GM12873 (cell line): Measurements from ENCODE around the gene TMEM234.
A peak's percentile ranks its signal among the peaks of the same experiment; 100 is the strongest.

Source experiments
- TF ChIP-seq, protein P1 (sequence below): IDR thresholded peaks from 2 replicates; pipeline ENCODE4 v1.5.1; 2012; ENCODE audit warnings: low read depth, mild to moderate bottlenecking, moderate library complexity, low read length, control low read depth; ENCODE audit not compliant: insufficient read depth; ENCODE audit errors: missing control alignments

Gene TMEM234

GRCh38 chr1:32232558-32233304, 10.6 kb upstream of the TMEM234 start:
- TF ChIP-seq, protein P1, sequence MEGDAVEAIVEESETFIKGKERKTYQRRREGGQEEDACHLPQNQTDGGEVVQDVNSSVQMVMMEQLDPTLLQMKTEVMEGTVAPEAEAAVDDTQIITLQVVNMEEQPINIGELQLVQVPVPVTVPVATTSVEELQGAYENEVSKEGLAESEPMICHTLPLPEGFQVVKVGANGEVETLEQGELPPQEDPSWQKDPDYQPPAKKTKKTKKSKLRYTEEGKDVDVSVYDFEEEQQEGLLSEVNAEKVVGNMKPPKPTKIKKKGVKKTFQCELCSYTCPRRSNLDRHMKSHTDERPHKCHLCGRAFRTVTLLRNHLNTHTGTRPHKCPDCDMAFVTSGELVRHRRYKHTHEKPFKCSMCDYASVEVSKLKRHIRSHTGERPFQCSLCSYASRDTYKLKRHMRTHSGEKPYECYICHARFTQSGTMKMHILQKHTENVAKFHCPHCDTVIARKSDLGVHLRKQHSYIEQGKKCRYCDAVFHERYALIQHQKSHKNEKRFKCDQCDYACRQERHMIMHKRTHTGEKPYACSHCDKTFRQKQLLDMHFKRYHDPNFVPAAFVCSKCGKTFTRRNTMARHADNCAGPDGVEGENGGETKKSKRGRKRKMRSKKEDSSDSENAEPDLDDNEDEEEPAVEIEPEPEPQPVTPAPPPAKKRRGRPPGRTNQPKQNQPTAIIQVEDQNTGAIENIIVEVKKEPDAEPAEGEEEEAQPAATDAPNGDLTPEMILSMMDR: no peak

DNA sequence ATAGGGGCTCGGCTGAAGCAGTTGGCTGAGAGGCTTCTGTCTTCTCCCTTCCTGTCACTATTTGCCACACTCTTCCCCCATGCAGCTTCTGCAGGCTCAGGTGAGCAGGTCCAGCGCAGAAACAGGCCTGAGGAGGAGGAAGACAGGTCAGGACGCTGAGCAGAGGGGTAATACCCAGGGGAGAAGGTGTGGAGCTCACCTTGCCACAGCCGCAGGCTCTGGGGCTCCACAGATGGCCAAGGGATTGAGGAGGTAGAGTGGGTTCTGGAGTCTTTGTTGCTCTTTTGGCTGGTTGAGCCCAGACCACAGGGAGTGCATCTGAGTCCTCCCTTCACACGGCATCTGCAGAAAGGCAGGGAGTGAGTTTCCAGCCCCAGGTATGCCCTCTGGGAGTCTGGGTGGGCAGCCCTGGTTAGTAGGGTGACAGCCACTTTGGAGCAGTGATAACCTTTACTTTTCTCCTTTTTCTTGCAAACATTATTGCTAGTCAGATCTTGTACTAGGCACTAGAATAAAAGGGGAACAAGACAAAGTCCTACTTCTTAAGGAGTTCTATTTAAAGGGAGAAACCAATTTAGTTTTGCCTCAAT, 9.8 kb upstream of the TMEM234 start:
- TF ChIP-seq, protein P1: no peak

DNA sequence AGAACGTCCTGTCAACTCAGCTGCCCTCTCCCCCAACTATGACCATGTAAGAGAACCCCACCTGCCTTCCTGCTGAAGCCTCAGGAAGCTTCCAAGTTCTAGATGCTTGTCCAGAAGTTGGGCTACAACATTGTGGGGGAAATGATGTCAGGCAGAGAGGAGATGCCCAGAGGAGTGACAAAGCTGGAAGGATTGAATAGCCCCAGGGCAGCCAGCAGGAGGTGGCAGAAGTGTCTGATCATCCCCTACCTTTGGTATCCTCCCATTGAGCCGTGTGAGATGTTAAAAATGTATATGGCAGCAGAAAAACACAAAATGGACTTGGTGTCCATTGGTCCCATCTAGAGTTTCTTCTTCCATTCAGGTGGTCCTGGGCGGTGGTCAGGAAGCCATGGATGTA, 6.6 kb upstream of the TMEM234 start:
- TF ChIP-seq, protein P1: no peak

- TF ChIP-seq, protein P1: no peak
These were observed 2.1 kb upstream of the TMEM234 start for GRCh38 chr1:32224285-32224684.

DNA sequence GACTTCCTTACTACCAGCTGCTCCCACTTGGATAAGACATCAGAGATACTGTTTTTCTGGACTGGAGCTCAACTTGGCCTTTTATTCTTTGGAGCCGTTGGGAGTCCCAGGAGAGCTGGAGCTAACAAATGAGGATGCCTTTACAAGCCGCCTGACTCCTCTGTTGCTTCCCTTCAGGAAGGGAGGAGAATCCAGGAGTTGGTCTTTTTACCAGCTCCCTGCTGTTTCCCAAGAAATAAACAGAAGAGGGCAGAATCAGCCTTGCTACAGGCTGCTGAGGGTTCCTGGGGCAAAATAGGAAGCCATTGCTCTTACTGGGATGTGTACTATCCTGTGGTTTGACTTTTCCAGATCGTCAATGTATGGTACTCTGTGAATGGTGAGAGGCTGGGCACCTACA, 1.5 kb upstream of the TMEM234 start:
- TF ChIP-seq, protein P1: peak; percentile 3

DNA sequence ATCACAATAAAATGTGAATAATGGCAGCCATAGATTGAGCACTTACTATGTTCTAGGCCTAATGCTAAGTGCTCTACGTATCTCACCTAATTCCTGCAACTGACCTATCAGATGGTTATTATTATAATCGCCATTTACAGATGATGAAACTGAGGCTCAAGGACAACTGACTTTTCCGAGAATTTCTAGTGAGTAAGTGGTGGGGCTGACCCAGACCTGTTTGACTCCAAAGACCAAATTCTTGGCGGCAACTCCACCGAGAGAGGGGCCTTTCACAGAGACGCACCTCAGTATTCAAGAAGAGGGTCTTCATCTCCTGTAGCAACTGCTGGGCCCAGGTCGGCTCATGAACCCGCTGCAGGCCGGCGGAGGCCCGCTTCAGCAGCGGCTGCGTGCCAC, 573 bp downstream of the TMEM234 start:
- TF ChIP-seq, protein P1: no peak

- TF ChIP-seq, protein P1: no peak
These were observed 1.2 kb downstream of the TMEM234 start for GRCh38 chr1:32220746-32221580.
